GM10847 (cell line): ENCODE results near the gene CFAP58.

Experiments
- POLR2A ChIP-seq: IDR thresholded peaks from 2 replicates; pipeline ENCODE4 v1.6.1; 2011; ENCODE audit not compliant: insufficient read length; ENCODE audit errors: extremely low read depth

Gene CFAP58

GRCh38 chr10:104498347-104499081 is 144.9 kb downstream of the CFAP58 start:
- no peak for TF ChIP-seq POLR2A

DNA sequence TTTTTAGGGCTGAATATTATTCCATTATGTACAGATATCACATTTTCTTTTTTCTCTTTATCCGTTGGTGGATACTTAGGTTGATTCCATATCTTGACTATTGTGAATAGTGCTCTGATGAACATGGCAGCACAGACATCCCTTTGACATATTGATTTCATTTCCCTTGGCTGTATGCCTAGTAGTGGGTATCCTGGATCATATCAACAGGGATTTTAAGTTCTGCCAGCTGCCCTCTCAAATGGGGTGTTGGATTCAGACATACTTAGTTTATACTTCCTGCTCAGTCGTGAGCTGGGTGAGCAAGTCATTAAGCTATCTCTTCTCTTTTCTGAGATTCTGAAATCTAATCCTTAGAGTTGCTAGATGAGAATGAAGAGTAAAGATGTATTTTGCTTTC is 147.8 kb downstream of the CFAP58 start:
- TF ChIP-seq POLR2A = no peak

DNA sequence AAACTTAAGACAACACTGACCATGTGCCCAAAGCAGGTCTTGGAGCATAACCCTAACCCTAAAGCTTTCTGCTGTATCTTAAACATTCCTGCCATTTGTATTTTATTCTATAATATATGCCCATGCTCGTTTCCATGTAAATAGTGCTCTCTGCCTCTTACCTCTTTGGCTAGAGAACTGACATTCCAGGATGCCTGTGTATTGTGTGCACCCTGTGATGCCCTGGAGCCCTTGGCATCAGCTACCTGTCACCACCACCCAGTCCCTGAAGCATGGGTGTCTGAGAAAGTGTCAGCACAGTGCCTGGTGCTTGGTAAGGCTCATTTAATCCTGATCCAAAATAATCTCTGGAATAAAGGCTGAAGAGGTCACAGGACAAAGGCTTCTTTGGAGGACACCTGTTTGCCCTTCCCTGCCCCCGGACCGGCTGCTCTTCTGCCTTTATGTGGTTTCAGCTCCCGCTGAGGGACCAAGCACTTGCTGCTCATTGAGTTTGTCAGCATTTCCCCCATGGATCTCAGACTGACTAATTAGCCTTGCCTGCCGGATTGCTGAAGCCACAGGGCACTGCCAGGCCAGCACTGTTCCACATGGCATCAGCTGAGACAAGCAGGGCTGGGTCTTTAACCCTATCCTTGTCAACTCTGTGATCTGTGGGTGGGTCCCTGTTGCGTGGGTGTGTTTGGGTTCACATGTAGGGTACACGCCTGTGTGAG is 148.4 kb downstream of the CFAP58 start:
- TF ChIP-seq POLR2A = no peak

GRCh38 chr10:104502907-104503306 is 149.3 kb downstream of the CFAP58 start:
- TF ChIP-seq POLR2A = no peak
